Measurements from ENCODE around the gene SLC38A11. TPM values are rescaled to one million over a fixed set of nuclear protein-coding genes. Genes with fewer than 3 reads are reported as not detected.

SLC38A11 gene
- total and polyA plus RNA-seq, 2 experiments from 2014 or later = not detected

GRCh38 chr2:164967781-164968228, 12.5 kb upstream of the SLC38A11 start:
- no peak overlapping the region for H3K4me3 Mint-ChIP-seq
- peaks cover 3% of the 10 kb centered on the region; the same call in 1 of the 3 replicates for H3K9me3 Mint-ChIP-seq
- no peak overlapping the region for H3K27ac ChIP-seq (ENCODE audit: low read depth)
- H3K4me2 ChIP-seq = no peak overlapping the region
- TF ChIP-seq CREB1 (CRISPR knock-in tag; IDR thresholded peaks at IDR 0.05; ENCODE audit: low read depth) (no peak), STAT1 (IDR thresholded peaks at IDR 0.05; ENCODE audit: unreplicated experiment) (no peak), EZH2phosphoT487 (IDR thresholded peaks at IDR 0.05; ENCODE audit: unreplicated experiment) (no peak), EZH2 (IDR thresholded peaks at IDR 0.05; ENCODE audit: low read depth, unreplicated experiment) (no peak), CTCF (conservative IDR thresholded peaks at IDR 0.05; ENCODE audit: low read depth in 2 of 2) (no peak), ZNF462 (CRISPR knock-in tag; IDR thresholded peaks at IDR 0.05) (no peak), NANOG (IDR thresholded peaks at IDR 0.05; ENCODE audit: borderline replicate concordance) (no peak), REST (IDR thresholded peaks at IDR 0.05; ENCODE audit: unreplicated experiment) (no peak)
- H4K20me1 ChIP-seq (replicated peaks; ENCODE audit: insufficient read depth) = no peaks in the 10 kb centered on the region
- H3K27ac Mint-ChIP-seq = no peak overlapping the region
- H3K4me1 ChIP-seq (ENCODE audit: insufficient read depth) = no peaks in the 10 kb centered on the region
- H3K27me3 Mint-ChIP-seq (ENCODE audit: insufficient read depth, low read depth, poor library complexity) = peaks cover 2% of the 10 kb centered on the region
- peaks cover 14% of the 10 kb centered on the region; the same call in 2 of the 3 replicates for H3K4me1 Mint-ChIP-seq
- H3F3A ChIP-seq (replicated peaks; ENCODE audit: low read depth) = no peaks in the 10 kb centered on the region
- H3K36me3 ChIP-seq (ENCODE audit: insufficient read depth) = no peaks in the 10 kb centered on the region
- no peaks in the 10 kb centered on the region for H3K79me2 ChIP-seq (replicated peaks; ENCODE audit: insufficient read depth)
- DNase-seq (ENCODE audit: low spot score) (peak; percentile 64), ATAC-seq (peak; percentile 65)
- H3K9me2 ChIP-seq (ENCODE audit: insufficient read depth) = peaks cover 11% of the 10 kb centered on the region; the same call in 1 of the 2 replicates
- no peak overlapping the region for H2AFZ ChIP-seq
- H3K27me3 ChIP-seq (ENCODE audit: insufficient read depth) = no peaks in the 10 kb centered on the region
- no peaks in the 10 kb centered on the region; the same call in 2 of the 3 replicates for H3K36me3 Mint-ChIP-seq (ENCODE audit: low read depth)
- H3K4me3 ChIP-seq = no peak overlapping the region

Data from GM23338 (cell line).